Chondrocyte (in vitro differentiated cells): ENCODE data around the gene UQCRC2. TPM values are rescaled to one million over a fixed set of nuclear protein-coding genes. Genes with fewer than 3 reads are reported as not detected.
"Not testable (repeated sequence)": the region's sequence is repeated elsewhere in the genome, so short reads cannot be mapped to it uniquely, and the experiment has no call there.

Experiments
- DNase-seq: peaks from one replicate; pipeline ENCODE4 v3.0.0; 2021; ENCODE audit warnings: mixed read lengths, low spot score
- H3K27ac Mint-ChIP-seq: one replicate; pipeline ENCODE4 v1.8.0; 2021; ENCODE audit warnings: mild to moderate bottlenecking, moderate library complexity, mixed read lengths; ENCODE audit not compliant: unreplicated experiment
- H3K27me3 Mint-ChIP-seq: 2 replicates; pipeline ENCODE4 v1.8.0; 2021; ENCODE audit warnings: low read depth, mixed read lengths
- H3K36me3 Mint-ChIP-seq: 2 replicates; pipeline ENCODE4 v1.8.0; 2021; ENCODE audit warnings: low read depth, mixed read lengths
- H3K4me1 Mint-ChIP-seq: 2 replicates; pipeline ENCODE4 v1.8.0; 2021; ENCODE audit warnings: low read depth, mild to moderate bottlenecking, mixed read lengths
- H3K4me3 Mint-ChIP-seq: one replicate; pipeline ENCODE4 v1.8.0; 2021; ENCODE audit warnings: mild to moderate bottlenecking, moderate library complexity, mixed read lengths; ENCODE audit not compliant: unreplicated experiment
- H3K9me3 Mint-ChIP-seq: 2 replicates; pipeline ENCODE4 v1.8.0; 2021; ENCODE audit warnings: low read depth, mixed read lengths
- total RNA-seq: library from RNA; stranded (reverse); gene quantifications from 3 replicates; pipeline ENCODE4 v1.2.1, GENCODE V29; 2021
- TF ChIP-seq, protein P1 (sequence below): fragments of 200-600 bp; sonication (generic); IDR thresholded peaks from 2 replicates; pipeline ENCODE4 v1.5.0; 2021; ENCODE audit warnings: antibody characterized with exemption, mild to moderate bottlenecking, moderate library complexity

UQCRC2 gene
- total RNA-seq, 1 donor from 2014 or later = 154 TPM

DNA sequence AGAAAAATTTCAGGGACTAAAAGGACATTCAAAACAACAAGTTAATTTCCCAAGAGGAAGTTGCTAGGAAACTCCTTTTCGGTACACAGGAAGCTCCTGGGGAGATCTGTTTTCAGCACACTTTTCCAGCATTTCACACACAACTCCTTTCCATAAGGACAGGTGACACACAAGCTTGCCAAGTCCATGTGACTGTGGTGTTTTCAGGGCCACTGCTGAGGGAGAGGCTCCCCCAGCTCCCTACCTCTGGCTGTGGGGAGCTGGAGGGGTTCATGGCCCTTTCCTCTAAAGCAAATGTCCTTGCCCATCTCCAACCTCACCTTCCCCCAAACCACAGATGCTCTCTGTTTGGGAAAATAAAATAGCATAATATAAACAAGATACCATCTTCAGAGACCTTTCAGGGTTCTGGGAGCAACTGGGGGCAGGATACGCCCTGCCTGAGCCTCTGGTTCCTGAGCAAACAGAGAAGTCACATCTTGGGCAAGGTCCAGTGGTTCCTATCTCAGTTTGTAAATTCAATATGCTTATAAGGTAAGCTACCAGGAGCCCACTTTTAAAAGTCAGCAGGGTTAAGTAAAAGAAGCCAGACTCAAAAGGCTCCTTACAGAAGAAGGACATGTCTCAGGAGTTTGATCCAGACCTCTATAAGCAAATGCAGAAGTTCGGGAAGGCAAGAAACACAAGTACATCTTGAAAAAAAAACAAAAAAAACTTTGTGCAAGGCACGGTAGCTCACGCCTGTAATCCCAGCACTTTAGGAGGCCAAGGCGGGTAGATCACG lies 44.7 kb downstream of the UQCRC2 start:
- TF ChIP-seq, protein P1, sequence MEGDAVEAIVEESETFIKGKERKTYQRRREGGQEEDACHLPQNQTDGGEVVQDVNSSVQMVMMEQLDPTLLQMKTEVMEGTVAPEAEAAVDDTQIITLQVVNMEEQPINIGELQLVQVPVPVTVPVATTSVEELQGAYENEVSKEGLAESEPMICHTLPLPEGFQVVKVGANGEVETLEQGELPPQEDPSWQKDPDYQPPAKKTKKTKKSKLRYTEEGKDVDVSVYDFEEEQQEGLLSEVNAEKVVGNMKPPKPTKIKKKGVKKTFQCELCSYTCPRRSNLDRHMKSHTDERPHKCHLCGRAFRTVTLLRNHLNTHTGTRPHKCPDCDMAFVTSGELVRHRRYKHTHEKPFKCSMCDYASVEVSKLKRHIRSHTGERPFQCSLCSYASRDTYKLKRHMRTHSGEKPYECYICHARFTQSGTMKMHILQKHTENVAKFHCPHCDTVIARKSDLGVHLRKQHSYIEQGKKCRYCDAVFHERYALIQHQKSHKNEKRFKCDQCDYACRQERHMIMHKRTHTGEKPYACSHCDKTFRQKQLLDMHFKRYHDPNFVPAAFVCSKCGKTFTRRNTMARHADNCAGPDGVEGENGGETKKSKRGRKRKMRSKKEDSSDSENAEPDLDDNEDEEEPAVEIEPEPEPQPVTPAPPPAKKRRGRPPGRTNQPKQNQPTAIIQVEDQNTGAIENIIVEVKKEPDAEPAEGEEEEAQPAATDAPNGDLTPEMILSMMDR = no peak
- Mint-ChIP-seq H3K9me3 (no peaks in the 10 kb centered on the region), H3K36me3 (no peaks in the 10 kb centered on the region), H3K27ac (no peak overlapping the region), H3K4me3 (no peak overlapping the region), H3K27me3 (peaks cover 2% of the 10 kb centered on the region), H3K4me1 (peaks cover 8% of the 10 kb centered on the region)
- DNase-seq = no peak

- Mint-ChIP-seq H3K27ac (no peak overlapping the region), H3K9me3 (no peaks in the 10 kb centered on the region), H3K36me3 (no peaks in the 10 kb centered on the region), H3K27me3 (peaks cover 4% of the 10 kb centered on the region), H3K4me1 (peaks cover 8% of the 10 kb centered on the region), H3K4me3 (no peak overlapping the region)
- no peak for DNase-seq
- TF ChIP-seq, protein P1 = no peak
These were observed 48.4 kb downstream of the UQCRC2 start for GRCh38 chr16:22001591-22001990.

DNA sequence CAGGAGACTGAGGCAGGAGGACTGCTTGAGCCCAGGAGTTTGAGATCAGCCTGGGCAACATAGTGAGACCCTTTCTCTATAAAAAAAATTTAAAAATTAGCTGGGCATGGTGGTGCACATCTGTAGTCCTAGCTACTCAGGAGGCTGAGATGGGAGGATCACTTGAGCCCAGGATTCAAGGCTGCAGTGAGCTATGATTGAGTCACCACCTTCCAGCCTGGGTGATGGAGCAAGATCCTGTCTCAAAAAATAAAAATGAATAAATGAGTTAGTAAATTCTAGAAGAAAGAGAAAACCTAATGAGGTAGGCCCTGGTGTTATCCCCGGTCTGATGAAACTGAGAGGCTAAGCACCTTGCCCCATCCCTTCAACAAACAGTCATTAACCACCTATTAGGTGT lies 48.9 kb downstream of the UQCRC2 start:
- H3K4me1 Mint-ChIP-seq = peaks cover 11% of the 10 kb centered on the region
- DNase-seq, H3K27ac Mint-ChIP-seq, H3K36me3 Mint-ChIP-seq, H3K27me3 Mint-ChIP-seq, H3K4me3 Mint-ChIP-seq, H3K9me3 Mint-ChIP-seq: not testable (repeated sequence)

- peaks cover 17% of the 10 kb centered on the region for H3K4me1 Mint-ChIP-seq
- no peaks in the 10 kb centered on the region for H3K9me3 Mint-ChIP-seq
- no peak overlapping the region for H3K27ac Mint-ChIP-seq
- no peak overlapping the region for H3K4me3 Mint-ChIP-seq
- TF ChIP-seq, protein P1 = no peak
- no peak for DNase-seq
- H3K27me3 Mint-ChIP-seq = peaks cover 4% of the 10 kb centered on the region
- H3K36me3 Mint-ChIP-seq = no peaks in the 10 kb centered on the region
These were observed 50.0 kb downstream of the UQCRC2 start for GRCh38 chr16:22003195-22003594.

DNA sequence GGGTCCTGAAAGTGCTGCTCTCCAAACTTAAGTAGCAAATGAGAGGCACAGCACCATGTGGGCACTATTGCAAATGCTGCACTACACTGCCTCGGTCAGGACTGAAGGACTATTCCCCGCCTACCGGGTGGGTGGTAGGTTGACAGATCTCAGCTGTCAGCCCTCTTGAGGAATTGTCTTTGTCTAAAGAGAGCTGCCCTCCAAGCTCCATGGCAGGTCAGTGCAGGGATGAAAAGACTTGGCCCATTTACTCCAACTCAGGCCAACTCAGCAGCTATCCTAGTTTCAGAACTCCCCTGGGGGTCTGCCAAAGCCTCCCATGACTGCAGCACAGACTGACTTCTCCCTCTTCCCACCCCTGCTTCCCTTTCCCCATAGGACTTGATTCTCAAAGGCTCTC lies 51.2 kb downstream of the UQCRC2 start:
- Mint-ChIP-seq H3K9me3 (no peaks in the 10 kb centered on the region), H3K4me3 (no peak overlapping the region), H3K36me3 (no peaks in the 10 kb centered on the region), H3K4me1 (peaks cover 29% of the 10 kb centered on the region), H3K27me3 (peaks cover 4% of the 10 kb centered on the region), H3K27ac (no peak overlapping the region)
- DNase-seq = no peak
- TF ChIP-seq, protein P1 = no peak

GRCh38 chr16:22005746-22006145 lies 52.6 kb downstream of the UQCRC2 start:
- TF ChIP-seq, protein P1 = no peak

More at GRCh38 chr16:22005746-22006145, 52.6 kb downstream of the UQCRC2 start:
- Mint-ChIP-seq H3K36me3 (no peaks in the 10 kb centered on the region), H3K27ac (no peak overlapping the region), H3K9me3 (no peaks in the 10 kb centered on the region), H3K4me3 (no peak overlapping the region), H3K4me1 (peaks cover 36% of the 10 kb centered on the region), H3K27me3 (peaks cover 4% of the 10 kb centered on the region)
- no peak for DNase-seq
